Placental pericyte (primary cell): Measurements from ENCODE around the gene DAP. TPM values are rescaled to one million over a fixed set of nuclear protein-coding genes. Genes with fewer than 3 reads are reported as not detected.

Experiments used
- small RNA-seq: library from RNA; depleted of rRNA; stranded (forward); fragments of <200 nt; gene quantifications from one replicate; pipeline ENCODE3, GENCODE V24; 2012; ENCODE audit warnings: low replicate concordance
- total RNA-seq: library from RNA; depleted of rRNA; stranded (reverse); fragments of >200 nt; gene quantifications from 2 replicates; pipeline ENCODE4 v1.2.3, GENCODE V29; 2012

Gene DAP, protein sequence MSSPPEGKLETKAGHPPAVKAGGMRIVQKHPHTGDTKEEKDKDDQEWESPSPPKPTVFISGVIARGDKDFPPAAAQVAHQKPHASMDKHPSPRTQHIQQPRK
- 77.9 and 81.6 TPM in 2 replicates for total RNA-seq

DNA sequence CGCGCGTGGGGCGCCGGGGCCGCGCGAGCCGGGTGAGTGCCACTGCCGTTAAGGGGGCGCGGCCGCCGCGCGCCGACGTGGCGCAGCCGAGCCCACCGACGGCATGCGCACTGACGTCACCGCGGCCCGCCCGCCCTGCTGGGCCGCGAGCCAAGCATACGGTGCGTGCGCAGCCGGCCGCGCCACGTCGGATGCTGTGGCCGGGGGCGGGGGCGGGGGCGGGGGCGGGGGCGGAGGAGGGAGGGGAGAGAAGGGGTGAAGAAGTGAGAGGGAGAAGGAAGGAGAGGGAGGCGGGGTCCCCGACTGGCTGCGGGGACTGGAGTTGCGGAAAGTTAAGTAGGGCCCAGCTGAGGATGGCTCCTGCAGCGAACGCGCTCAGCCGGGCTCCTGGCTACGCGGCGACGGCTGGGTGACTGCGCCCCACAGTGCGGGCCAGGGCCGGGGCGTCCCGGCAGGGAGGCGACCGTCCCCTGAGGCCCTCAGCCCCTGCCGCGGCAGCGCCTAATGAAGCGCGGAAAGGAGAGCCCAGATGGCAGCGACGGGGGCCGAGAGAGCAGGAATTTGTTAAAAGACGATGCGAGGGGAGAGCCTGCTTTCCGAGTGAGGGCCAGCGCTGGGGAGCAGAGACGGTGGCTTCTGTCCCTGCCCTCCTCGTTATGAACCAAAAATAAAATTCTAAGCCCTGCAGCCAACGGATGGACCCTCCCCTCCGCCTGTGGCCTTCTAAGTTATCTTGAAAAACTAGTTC, at the start of gene DAP:
Gene DAP, minus strand, starts transcription at position 50 of the 748 bp plus-strand sequence. CDS start 166 bp downstream, outside the sequence.

Small RNAs within 50 kb of the gene (small RNA-seq; reads per million reads assigned to genes)
- gene AC012629.4 = not detected

Other genes with a start within 250 kb of the DAP start
- 1.4 and 3.1 TPM in 2 replicates for gene ANKRD33B, start 197.2 kb downstream of the DAP start, total RNA-seq